ENCODE data around the gene ELOVL7.

- TF ChIP-seq POLR2AphosphoS5 (IDR thresholded peaks at IDR 0.05; ENCODE audit: low read depth, low read length) (no peak), REST (IDR thresholded peaks at IDR 0.05; ENCODE audit: insufficient read depth in 1 of 2, low read depth in 2 of 2, low read length in 2 of 2) (no peak), SIN3A (IDR thresholded peaks at IDR 0.05; ENCODE audit: borderline replicate concordance, insufficient read depth, low read length) (no peak), TAF1 (IDR thresholded peaks at IDR 0.05; ENCODE audit: borderline replicate concordance, insufficient read depth, low read length) (no peak)
Measured at GRCh38 chr5:60872892-60873291, 28.8 kb upstream of the ELOVL7 start.
